ENCODE data around the gene GRAP. TPM values are rescaled to one million over a fixed set of nuclear protein-coding genes. Genes with fewer than 3 reads are reported as not detected.

GRAP gene
- total RNA-seq, 4 donors from 2014 or later, result 2.6 to 13.2 (median 6.8) TPM

DNA sequence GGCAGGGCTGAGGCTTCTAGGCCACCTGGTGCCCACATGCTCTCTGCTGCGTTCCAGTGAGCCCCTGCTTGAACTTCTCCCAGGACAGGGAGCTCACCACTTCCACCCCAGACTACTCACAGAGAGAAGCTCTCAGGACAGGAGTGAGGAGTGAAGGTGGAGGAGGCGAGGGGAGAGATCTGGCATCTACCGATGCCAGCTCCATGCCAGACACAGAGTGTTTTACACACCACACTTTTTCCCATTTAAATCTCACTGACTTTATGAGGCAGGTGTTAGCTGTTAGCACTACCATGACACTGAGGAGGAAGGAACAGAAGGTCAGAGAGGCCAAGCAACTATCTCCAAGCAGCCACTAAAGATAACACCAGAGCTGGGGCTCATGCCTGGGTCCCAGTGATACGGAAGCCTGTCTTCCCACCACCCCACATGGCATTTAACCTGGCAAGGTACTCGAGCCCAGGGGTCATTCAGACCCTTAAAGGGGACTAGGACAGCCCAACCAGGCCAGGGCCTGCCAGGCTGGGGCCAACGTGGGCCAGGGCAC lies 49.0 kb downstream of the GRAP start:
- no peak for ATAC-seq (ENCODE audit: low FRiP score)
- DNase-seq (ENCODE audit: low spot score), result no peak
- TF ChIP-seq, protein P1, sequence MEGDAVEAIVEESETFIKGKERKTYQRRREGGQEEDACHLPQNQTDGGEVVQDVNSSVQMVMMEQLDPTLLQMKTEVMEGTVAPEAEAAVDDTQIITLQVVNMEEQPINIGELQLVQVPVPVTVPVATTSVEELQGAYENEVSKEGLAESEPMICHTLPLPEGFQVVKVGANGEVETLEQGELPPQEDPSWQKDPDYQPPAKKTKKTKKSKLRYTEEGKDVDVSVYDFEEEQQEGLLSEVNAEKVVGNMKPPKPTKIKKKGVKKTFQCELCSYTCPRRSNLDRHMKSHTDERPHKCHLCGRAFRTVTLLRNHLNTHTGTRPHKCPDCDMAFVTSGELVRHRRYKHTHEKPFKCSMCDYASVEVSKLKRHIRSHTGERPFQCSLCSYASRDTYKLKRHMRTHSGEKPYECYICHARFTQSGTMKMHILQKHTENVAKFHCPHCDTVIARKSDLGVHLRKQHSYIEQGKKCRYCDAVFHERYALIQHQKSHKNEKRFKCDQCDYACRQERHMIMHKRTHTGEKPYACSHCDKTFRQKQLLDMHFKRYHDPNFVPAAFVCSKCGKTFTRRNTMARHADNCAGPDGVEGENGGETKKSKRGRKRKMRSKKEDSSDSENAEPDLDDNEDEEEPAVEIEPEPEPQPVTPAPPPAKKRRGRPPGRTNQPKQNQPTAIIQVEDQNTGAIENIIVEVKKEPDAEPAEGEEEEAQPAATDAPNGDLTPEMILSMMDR (IDR thresholded peaks at IDR 0.05), result no peak

DNA sequence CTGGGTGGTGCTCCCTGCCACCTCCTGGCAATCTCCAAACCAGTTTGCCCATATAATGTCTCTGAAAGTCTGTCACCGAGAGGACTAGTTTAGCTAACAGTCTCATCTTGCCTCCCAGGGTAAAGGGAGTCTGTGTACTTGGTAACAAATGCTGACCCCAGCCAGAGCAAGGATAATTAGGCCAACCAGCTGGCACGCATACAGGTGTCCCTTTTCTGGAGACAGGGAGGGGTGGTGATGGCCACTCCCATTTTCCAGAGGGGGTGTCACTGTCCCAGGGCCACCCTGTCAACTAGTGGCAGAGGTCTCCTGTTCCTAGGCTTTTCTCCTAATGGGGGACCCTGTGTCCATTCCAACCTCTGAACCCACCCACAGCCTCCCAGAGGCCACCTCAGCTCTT lies 50.3 kb downstream of the GRAP start:
- TF ChIP-seq, protein P1 (IDR thresholded peaks at IDR 0.05), result no peak
- DNase-seq (ENCODE audit: low spot score) (no peak), ATAC-seq (ENCODE audit: low FRiP score) (no peak)

DNA sequence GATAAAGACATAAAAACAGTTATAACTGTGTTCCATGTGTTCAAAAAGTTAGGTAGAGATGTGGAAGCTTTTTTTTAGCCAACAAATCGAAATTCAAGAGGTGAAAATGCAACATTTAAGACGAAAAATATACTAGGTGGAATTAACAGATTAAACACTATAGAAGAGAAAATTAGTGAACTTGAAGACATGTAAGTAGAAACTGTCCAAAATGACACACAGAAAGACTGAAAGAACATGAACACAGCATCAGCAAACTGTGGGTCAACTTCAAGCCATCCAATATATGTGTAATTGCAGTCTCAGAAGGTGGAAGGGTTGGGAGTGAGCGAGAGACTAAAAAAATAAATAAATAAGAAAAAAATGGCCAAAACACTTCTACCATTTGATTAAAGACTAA lies 51.5 kb downstream of the GRAP start:
- TF ChIP-seq, protein P1 (IDR thresholded peaks at IDR 0.05), result no peak
- ATAC-seq (ENCODE audit: low FRiP score), result no peak

DNA sequence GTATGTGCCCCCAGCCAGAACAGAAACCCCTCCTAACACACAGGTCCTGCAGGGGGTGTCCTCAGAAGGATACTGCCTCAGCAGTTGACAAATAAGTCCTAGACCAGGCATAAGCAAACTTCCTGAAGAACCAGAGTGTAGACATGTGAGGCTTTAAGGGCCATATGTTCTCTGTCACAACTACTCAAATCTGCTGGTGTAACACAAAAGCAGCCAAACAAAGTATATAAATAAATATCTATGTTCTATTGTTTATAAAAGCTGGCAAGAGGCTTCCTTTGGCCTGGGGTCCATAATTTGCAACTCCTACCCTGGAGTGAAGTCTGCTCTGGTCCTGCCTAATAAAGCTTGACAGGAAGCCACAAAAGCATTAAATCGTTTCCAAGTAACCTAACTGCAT lies 52.1 kb downstream of the GRAP start:
- TF ChIP-seq, protein P1 (IDR thresholded peaks at IDR 0.05), result no peak
- no peak for ATAC-seq (ENCODE audit: low FRiP score)
- no peak for DNase-seq (ENCODE audit: low spot score)

More for the DNA sequence above, 51.5 kb downstream of the GRAP start:
- no peak for DNase-seq (ENCODE audit: low spot score)

DNA sequence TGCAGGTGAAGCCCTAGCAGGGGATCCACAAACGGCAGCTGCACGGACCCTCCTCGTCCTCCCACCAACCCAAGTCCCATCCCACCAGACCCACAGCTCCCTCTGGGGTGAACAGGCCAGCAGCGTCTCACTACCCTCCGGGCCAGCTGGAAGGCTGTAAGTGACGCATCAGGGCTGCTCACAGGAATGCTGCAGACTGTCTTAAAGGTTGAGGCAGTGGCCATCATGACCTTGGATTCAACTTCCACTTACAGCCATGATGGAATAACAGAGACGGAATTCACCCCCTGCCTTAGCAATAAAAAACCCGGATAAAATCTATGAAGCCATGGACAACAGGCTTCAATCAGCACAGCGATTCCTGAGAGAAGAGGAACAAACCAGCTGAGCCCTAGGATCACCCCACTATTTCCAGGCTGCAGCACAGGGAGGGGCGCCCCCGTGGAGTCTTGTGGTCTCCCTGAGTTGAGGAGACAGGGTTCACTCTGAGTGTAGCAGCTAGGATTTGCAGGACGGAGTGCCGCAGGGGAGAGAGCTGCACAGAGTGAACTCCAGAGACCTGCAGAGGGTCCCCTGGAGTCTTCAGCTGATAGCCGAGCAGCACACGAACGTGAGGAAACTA lies 52.7 kb downstream of the GRAP start:
- no peak for ATAC-seq (ENCODE audit: low FRiP score)

DNA sequence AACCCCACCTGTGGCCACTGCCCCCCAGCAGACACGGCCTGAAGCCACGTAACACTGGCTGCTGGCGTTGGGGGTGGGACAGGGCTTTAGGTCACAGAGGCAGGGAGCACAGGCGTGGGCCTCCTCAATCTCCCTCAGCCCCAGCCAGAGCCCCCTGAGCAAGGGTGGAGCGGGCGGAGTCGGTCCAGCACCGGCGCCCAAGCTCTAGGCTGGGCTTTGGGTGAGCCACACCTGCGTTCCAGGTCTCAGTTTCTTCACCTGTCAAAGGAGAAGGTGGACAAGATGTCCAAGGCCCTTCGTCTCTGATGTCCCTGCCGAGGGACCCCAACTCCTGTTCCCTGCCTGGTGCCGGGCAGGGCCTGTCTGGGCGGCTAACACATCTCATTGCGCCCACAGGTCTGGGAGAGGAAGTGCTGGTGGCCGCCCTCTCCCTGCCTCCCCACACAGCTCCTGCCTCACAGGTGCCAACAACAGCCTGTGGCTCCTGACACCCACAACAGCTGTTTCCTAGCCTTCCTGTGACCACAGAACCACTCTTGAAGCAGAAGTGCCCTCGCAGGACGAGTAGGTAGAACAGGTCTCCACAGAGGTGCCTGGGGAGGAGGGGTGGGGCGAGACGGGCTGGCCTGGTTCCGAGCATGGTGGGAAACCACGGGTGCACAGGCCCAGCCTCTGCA lies 54.2 kb downstream of the GRAP start:
- ATAC-seq (ENCODE audit: low FRiP score), result no peak
- DNase-seq (ENCODE audit: low spot score), result no peak
- TF ChIP-seq, protein P1 (IDR thresholded peaks at IDR 0.05), result no peak

More for the DNA sequence above, 52.7 kb downstream of the GRAP start:
- TF ChIP-seq, protein P1 (IDR thresholded peaks at IDR 0.05), result no peak
- no peak for DNase-seq (ENCODE audit: low spot score)
